AG04450 (cell line): Measurements from ENCODE around the gene DACT1. TPM values are rescaled to one million over a fixed set of nuclear protein-coding genes. Genes with fewer than 3 reads are reported as not detected.

Experiments
- CTCF ChIA-PET: fragments of 300-600, 350-600 bp; formaldehyde crosslinking; extraction: SDS; loops from one replicate; lab custom pipeline; 2022; ENCODE audit warnings: antibody characterized with exemption, inconsistent platforms; lab: Charles Lee
- POLR2A ChIA-PET: fragments of 350-600 bp; formaldehyde crosslinking; extraction: SDS; loops from one replicate; lab custom pipeline; 2021; ENCODE audit warnings: antibody characterized with exemption, inconsistent platforms; lab: Yijun Ruan, JAX
- DNase-seq: peaks from one replicate; pipeline ENCODE4 v3.0.0-alpha.2; 2011; ENCODE audit warnings: low read depth, low spot score
- H3K27ac ChIP-seq: one replicate; pipeline ENCODE4 v1.5.1; 2012; ENCODE audit warnings: low read depth, low read length, control low read depth
- H3K27me3 ChIP-seq: one replicate; pipeline ENCODE4 v1.6.0; 2012; ENCODE audit warnings: low read length; ENCODE audit not compliant: control insufficient read depth, insufficient read depth
- H3K4me3 ChIP-seq: 2 replicates; pipeline ENCODE4 v1.5.1; 2011; ENCODE audit warnings: mild to moderate bottlenecking, low read depth, low read length, control low read depth
- H3K9me3 ChIP-seq: 2 replicates; pipeline ENCODE4 v1.5.1; 2012; ENCODE audit warnings: low read length; ENCODE audit not compliant: control insufficient read depth, insufficient read depth
- CTCF ChIP-seq: IDR thresholded peaks from 2 replicates; pipeline ENCODE4 v1.5.1; 2011; ENCODE audit warnings: low read depth, low read length, control low read depth, inconsistent platforms
- polyA plus RNA-seq: library from polyadenylated mRNA; depleted of rRNA; stranded (reverse); fragments of >200 nt; gene quantifications from 2 replicates; pipeline ENCODE4 v1.2.3, GENCODE V29; 2011

Gene DACT1
- polyA plus RNA-seq, 1 experiment, result 6.1 TPM

GRCh38 chr14:58641509-58641908, 3.7 kb downstream of the DACT1 start:
- no peak overlapping the region for H3K4me3 ChIP-seq
- H3K9me3 ChIP-seq, result peaks cover 9% of the 10 kb centered on the region; the same call in 1 of the 2 replicates
- no peak for TF ChIP-seq CTCF
- ChIA-PET CTCF (interaction anchor here (1.0 to 3.0 kb wide), 9 partner anchors 96 to 483 kb away, joined by 3 to 10 read pairs (median 4); no protein-coding TSS in a partner anchor), POLR2A (no interaction called here)
- no peak overlapping the region for H3K27ac ChIP-seq
- no peaks in the 10 kb centered on the region for H3K27me3 ChIP-seq
- no peak for DNase-seq

GRCh38 chr14:58643366-58643765, 5.6 kb downstream of the DACT1 start:
- ChIA-PET CTCF (interaction anchor here (0.6 to 3.0 kb wide), 5 partner anchors 22 to 412 kb away, joined by 3 to 10 read pairs (median 3); no protein-coding TSS in a partner anchor), POLR2A (no interaction called here)

GRCh38 chr14:58645641-58646040, 7.9 kb downstream of the DACT1 start:
- no peak for DNase-seq
- ChIA-PET POLR2A (no interaction called here), CTCF (no interaction called here)
- Histone ChIP-seq H3K27me3 (no peaks in the 10 kb centered on the region), H3K27ac (no peak overlapping the region), H3K4me3 (no peak overlapping the region), H3K9me3 (peaks cover 12% of the 10 kb centered on the region; the same call in 1 of the 2 replicates)
- no peak for TF ChIP-seq CTCF

More at GRCh38 chr14:58643366-58643765, 5.6 kb downstream of the DACT1 start:
- Histone ChIP-seq H3K9me3 (peaks cover 12% of the 10 kb centered on the region; the same call in 1 of the 2 replicates), H3K27me3 (no peaks in the 10 kb centered on the region), H3K27ac (no peak overlapping the region), H3K4me3 (no peak overlapping the region)
- no peak for TF ChIP-seq CTCF
- no peak for DNase-seq

- CTCF ChIA-PET, result no interaction called here
- no peak for TF ChIP-seq CTCF
- POLR2A ChIA-PET, result no interaction called here
- Histone ChIP-seq H3K4me3 (no peak overlapping the region), H3K27me3 (no peaks in the 10 kb centered on the region), H3K27ac (no peak overlapping the region), H3K9me3 (peaks cover 12% of the 10 kb centered on the region; the same call in 1 of the 2 replicates)
- no peak for DNase-seq
Measured at GRCh38 chr14:58646479-58646878, 8.7 kb downstream of the DACT1 start.

- DNase-seq, result no peak
- TF ChIP-seq CTCF, result no peak
- Histone ChIP-seq H3K9me3 (peaks cover 12% of the 10 kb centered on the region; the same call in 1 of the 2 replicates), H3K27me3 (no peaks in the 10 kb centered on the region), H3K27ac (no peak overlapping the region), H3K4me3 (no peak overlapping the region)
- CTCF ChIA-PET, result no interaction called here
- POLR2A ChIA-PET, result no interaction called here
Measured at GRCh38 chr14:58647777-58648176, 10.0 kb downstream of the DACT1 start.
